GM12892 (cell line): ENCODE measurements around the gene MFSD11.

Experiments used
- POLR2A ChIP-seq: IDR thresholded peaks from 2 replicates; pipeline ENCODE4 v1.6.1; 2011; ENCODE audit warnings: low read depth, low read length, control low read depth
- POLR2AphosphoS5 ChIP-seq: IDR thresholded peaks from 2 replicates; pipeline ENCODE4 v1.6.1; 2011; ENCODE audit warnings: low read depth, low read length, control low read depth
- TAF1 ChIP-seq: IDR thresholded peaks from 2 replicates; pipeline ENCODE4 v1.6.1; 2011; ENCODE audit warnings: low read depth, mild to moderate bottlenecking, control low read depth, low read length, borderline replicate concordance

GRCh38 chr17:76796081-76796480 lies 58.2 kb downstream of the MFSD11 start:
- no peak for TF ChIP-seq POLR2AphosphoS5
- TF ChIP-seq POLR2A, result no peak
- TF ChIP-seq TAF1, result no peak
